Tongue (tissue), 2 donors: ENCODE data around the gene ANO2. TPM values are rescaled to one million over a fixed set of nuclear protein-coding genes. Genes with fewer than 3 reads are reported as not detected.

Source experiments
- small RNA-seq: library from RNA; depleted of rRNA; stranded (forward); fragments of <200 nt; gene quantifications from one replicate; pipeline ENCODE3, GENCODE V24; 2014; ENCODE audit warnings: low replicate concordance
- total RNA-seq: library from RNA; depleted of rRNA; stranded (reverse); fragments of >200 nt; gene quantifications from one replicate; pipeline ENCODE4 v1.2.3, GENCODE V29; 2014

Gene ANO2
- total RNA-seq, 1 donor from 2014 or later: 4.8 TPM

Small RNA genes lying within 50 kb of the gene (small RNA-seq; reads per million reads assigned to genes)
- not detected for gene AC137627.1

Other genes with a start within 250 kb of the ANO2 start
- gene VWF, start 179.4 kb upstream of the ANO2 start, total RNA-seq: 101 TPM